ENCODE results near the gene LRIT3.
"Not testable (repeated sequence)": the region's sequence is repeated elsewhere in the genome, so short reads cannot be mapped to it uniquely, and the experiment has no call there.

The LRIT3 gene

GRCh38 chr4:109859426-109860300, 11.8 kb downstream of the LRIT3 start:
- not testable (repeated sequence) for DNase-seq

GRCh38 chr4:109861271-109861670, 13.4 kb downstream of the LRIT3 start:
- no peak for DNase-seq

- no peak for DNase-seq
Measured at GRCh38 chr4:109861916-109862511, 14.1 kb downstream of the LRIT3 start.

- DNase-seq = no peak
Measured at GRCh38 chr4:109864134-109864533, 16.2 kb downstream of the LRIT3 start.

GRCh38 chr4:109870061-109870460, 22.2 kb downstream of the LRIT3 start:
- DNase-seq = no peak

GRCh38 chr4:109872065-109872464, 24.2 kb downstream of the LRIT3 start:
- no peak for DNase-seq

GRCh38 chr4:109872950-109873656, 25.2 kb downstream of the LRIT3 start:
- DNase-seq = no peak

- no peak for DNase-seq
Measured at GRCh38 chr4:109873791-109874514, 26.0 kb downstream of the LRIT3 start.

- no peak for DNase-seq
Measured at GRCh38 chr4:109875106-109875505, 27.2 kb downstream of the LRIT3 start.

GRCh38 chr4:109875553-109875952, 27.6 kb downstream of the LRIT3 start:
- not testable (repeated sequence) for DNase-seq

- DNase-seq = no peak
Measured at GRCh38 chr4:109876634-109877265, 28.8 kb downstream of the LRIT3 start.

GRCh38 chr4:109877400-109877799, 29.5 kb downstream of the LRIT3 start:
- DNase-seq = no peak

- no peak for DNase-seq
Measured at GRCh38 chr4:109878355-109878754, 30.4 kb downstream of the LRIT3 start.

GRCh38 chr4:109879081-109879480, 31.2 kb downstream of the LRIT3 start:
- no peak for DNase-seq

- DNase-seq = no peak
Measured at GRCh38 chr4:109879636-109880314, 31.9 kb downstream of the LRIT3 start.

GRCh38 chr4:109886303-109886702, 38.4 kb downstream of the LRIT3 start:
- no peak for DNase-seq

- DNase-seq = no peak
Measured at GRCh38 chr4:109887071-109887470, 39.2 kb downstream of the LRIT3 start.

- DNase-seq = no peak
Measured at GRCh38 chr4:109890076-109890475, 42.2 kb downstream of the LRIT3 start.

- DNase-seq = no peak
Measured at GRCh38 chr4:109902559-109903251, 54.8 kb downstream of the LRIT3 start.

- DNase-seq = no peak
Measured at GRCh38 chr4:109908731-109909130, 60.8 kb downstream of the LRIT3 start.

GRCh38 chr4:109910256-109910655, 62.3 kb downstream of the LRIT3 start:
- DNase-seq = no peak
